Measurements from ENCODE around the gene VPS26C.

DNA sequence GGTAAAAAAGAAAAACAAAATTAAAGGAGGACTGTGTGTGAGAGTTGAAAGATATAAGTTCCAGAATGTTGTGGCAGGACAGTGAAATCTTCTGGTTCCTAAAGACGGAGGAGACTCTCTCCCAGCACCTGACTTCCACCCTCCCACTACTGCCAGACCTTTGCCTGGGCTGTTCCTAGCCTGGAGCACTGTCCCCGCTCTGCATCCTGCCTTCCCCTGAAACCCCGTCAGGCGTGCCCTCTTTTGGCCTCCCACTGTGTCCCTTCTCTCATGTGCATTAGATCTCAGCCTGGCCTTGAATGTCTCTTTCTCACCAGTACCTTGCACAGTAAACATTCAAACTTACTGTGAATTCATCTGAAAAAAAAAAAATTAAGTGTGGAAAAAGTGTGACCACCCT is 74.1 kb downstream of the VPS26C start:
- TF ChIP-seq GATA2 (IDR thresholded peaks at IDR 0.05; ENCODE audit: low read depth, low read length) (no peak), GATA3 (IDR thresholded peaks at IDR 0.05; ENCODE audit: low read depth, low read length) (no peak)

Measured in SH-SY5Y (cell line).